ENCODE measurements around the gene ADAMTS12.

ADAMTS12 gene

DNA sequence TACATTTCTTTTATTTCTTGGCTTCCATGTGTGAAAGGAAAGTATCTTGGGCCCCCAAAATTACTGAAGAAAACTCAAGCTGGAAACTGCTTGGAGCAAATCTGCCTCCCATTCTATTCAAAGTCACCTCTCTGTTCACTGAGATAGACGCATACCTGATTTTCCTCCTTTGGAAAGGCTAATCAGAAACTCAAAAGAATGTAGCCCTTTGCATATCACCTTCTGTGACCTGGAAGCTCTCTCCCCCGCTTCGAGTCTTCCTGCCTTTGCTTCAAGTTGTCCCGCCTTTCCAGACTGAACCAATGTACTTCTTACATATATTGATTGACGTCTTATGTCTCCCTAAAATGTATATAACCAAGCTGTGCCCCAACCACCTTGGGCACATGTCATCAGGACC is 39.3 kb upstream of the ADAMTS12 start:
- TF ChIP-seq ESRRG (CRISPR knock-in tag; IDR thresholded peaks at IDR 0.05) (no peak), ARNTL (CRISPR knock-in tag; IDR thresholded peaks at IDR 0.05; ENCODE audit: borderline replicate concordance, low read depth) (no peak), BACH2 (CRISPR knock-in tag; IDR thresholded peaks at IDR 0.05; ENCODE audit: borderline replicate concordance) (no peak), ZNF565 (CRISPR knock-in tag; conservative IDR thresholded peaks at IDR 0.05; ENCODE audit: low read depth) (no peak), ZNF70 (CRISPR knock-in tag; IDR thresholded peaks at IDR 0.05) (no peak), ISL1 (CRISPR knock-in tag; IDR thresholded peaks at IDR 0.05) (no peak), TOX (CRISPR knock-in tag; IDR thresholded peaks at IDR 0.05; ENCODE audit: borderline replicate concordance) (no peak), GLIS3 (CRISPR knock-in tag; IDR thresholded peaks at IDR 0.05) (no peak), PPARA (CRISPR knock-in tag; IDR thresholded peaks at IDR 0.05; ENCODE audit: borderline replicate concordance) (no peak), ZFP3 (CRISPR knock-in tag; IDR thresholded peaks at IDR 0.05) (no peak), CSDC2 (CRISPR knock-in tag; IDR thresholded peaks at IDR 0.05) (no peak), OSR1 (CRISPR knock-in tag; IDR thresholded peaks at IDR 0.05) (no peak)
- TF ChIP-seq, protein P1, sequence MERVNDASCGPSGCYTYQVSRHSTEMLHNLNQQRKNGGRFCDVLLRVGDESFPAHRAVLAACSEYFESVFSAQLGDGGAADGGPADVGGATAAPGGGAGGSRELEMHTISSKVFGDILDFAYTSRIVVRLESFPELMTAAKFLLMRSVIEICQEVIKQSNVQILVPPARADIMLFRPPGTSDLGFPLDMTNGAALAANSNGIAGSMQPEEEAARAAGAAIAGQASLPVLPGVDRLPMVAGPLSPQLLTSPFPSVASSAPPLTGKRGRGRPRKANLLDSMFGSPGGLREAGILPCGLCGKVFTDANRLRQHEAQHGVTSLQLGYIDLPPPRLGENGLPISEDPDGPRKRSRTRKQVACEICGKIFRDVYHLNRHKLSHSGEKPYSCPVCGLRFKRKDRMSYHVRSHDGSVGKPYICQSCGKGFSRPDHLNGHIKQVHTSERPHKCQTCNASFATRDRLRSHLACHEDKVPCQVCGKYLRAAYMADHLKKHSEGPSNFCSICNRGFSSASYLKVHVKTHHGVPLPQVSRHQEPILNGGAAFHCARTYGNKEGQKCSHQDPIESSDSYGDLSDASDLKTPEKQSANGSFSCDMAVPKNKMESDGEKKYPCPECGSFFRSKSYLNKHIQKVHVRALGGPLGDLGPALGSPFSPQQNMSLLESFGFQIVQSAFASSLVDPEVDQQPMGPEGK (CRISPR knock-in tag; IDR thresholded peaks at IDR 0.05; ENCODE audit: borderline replicate concordance): no peak
- TF ChIP-seq, protein P2, sequence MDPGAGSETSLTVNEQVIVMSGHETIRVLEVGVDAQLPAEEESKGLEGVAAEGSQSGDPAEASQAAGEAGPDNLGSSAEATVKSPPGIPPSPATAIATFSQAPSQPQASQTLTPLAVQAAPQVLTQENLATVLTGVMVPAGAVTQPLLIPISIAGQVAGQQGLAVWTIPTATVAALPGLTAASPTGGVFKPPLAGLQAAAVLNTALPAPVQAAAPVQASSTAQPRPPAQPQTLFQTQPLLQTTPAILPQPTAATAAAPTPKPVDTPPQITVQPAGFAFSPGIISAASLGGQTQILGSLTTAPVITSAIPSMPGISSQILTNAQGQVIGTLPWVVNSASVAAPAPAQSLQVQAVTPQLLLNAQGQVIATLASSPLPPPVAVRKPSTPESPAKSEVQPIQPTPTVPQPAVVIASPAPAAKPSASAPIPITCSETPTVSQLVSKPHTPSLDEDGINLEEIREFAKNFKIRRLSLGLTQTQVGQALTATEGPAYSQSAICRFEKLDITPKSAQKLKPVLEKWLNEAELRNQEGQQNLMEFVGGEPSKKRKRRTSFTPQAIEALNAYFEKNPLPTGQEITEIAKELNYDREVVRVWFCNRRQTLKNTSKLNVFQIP (CRISPR knock-in tag; IDR thresholded peaks at IDR 0.05; ENCODE audit: borderline replicate concordance, low read depth): no peak

GRCh38 chr5:33929925-33930690 is 38.3 kb upstream of the ADAMTS12 start:
- TF ChIP-seq TOX (CRISPR knock-in tag; IDR thresholded peaks at IDR 0.05; ENCODE audit: borderline replicate concordance): no peak
- TF ChIP-seq CSRNP3 (CRISPR knock-in tag; IDR thresholded peaks at IDR 0.05): no peak
- TF ChIP-seq GLIS3 (CRISPR knock-in tag; IDR thresholded peaks at IDR 0.05): no peak
- TF ChIP-seq ARNTL (CRISPR knock-in tag; IDR thresholded peaks at IDR 0.05; ENCODE audit: borderline replicate concordance, low read depth): no peak
- no peak for TF ChIP-seq PPARA (CRISPR knock-in tag; IDR thresholded peaks at IDR 0.05; ENCODE audit: borderline replicate concordance)
- TF ChIP-seq, protein P2 (CRISPR knock-in tag; IDR thresholded peaks at IDR 0.05; ENCODE audit: borderline replicate concordance, low read depth): no peak
- TF ChIP-seq ESRRG (CRISPR knock-in tag; IDR thresholded peaks at IDR 0.05): no peak
- TF ChIP-seq ZNF8 (CRISPR knock-in tag; IDR thresholded peaks at IDR 0.05): no peak
- no peak for TF ChIP-seq BACH2 (CRISPR knock-in tag; IDR thresholded peaks at IDR 0.05; ENCODE audit: borderline replicate concordance)
- TF ChIP-seq ZNF70 (CRISPR knock-in tag; IDR thresholded peaks at IDR 0.05): no peak
- no peak for TF ChIP-seq OSR1 (CRISPR knock-in tag; IDR thresholded peaks at IDR 0.05)
- no peak for TF ChIP-seq ISL1 (CRISPR knock-in tag; IDR thresholded peaks at IDR 0.05)
- TF ChIP-seq CREB5 (CRISPR knock-in tag; IDR thresholded peaks at IDR 0.05; ENCODE audit: low read depth): no peak
- no peak for ATAC-seq

More for the DNA sequence above, 39.3 kb upstream of the ADAMTS12 start:
- ATAC-seq: no peak

DNA sequence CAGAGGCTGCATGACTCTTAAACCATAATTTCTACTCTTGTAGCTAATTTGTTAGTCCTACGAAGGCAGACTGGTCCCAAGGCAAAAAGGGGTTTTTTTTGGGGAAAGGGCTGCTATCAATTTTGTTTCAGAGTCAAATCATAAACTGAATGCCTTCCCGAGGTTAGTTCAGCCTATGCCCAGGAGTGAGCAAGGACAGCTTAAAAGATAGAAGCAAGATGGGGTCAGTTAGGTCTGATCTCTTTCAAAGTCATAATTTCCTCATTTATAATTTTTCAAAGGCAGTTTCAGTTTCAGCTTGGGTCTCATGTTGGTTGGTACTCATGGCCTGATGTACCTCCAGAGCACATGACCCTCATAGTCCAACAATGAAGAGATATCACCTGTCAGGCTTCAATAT is 36.5 kb upstream of the ADAMTS12 start:
- TF ChIP-seq ZFP3 (CRISPR knock-in tag; IDR thresholded peaks at IDR 0.05): no peak
- no peak for TF ChIP-seq GLIS3 (CRISPR knock-in tag; IDR thresholded peaks at IDR 0.05)
- TF ChIP-seq TOX (CRISPR knock-in tag; IDR thresholded peaks at IDR 0.05; ENCODE audit: borderline replicate concordance): no peak
- no peak for TF ChIP-seq ARNTL (CRISPR knock-in tag; IDR thresholded peaks at IDR 0.05; ENCODE audit: borderline replicate concordance, low read depth)
- no peak for TF ChIP-seq TCF4 (CRISPR knock-in tag; IDR thresholded peaks at IDR 0.05; ENCODE audit: borderline replicate concordance)
- no peak for ATAC-seq

Data from SK-N-SH treated with all-trans-retinoic acid at 6 μM for 48 hours (cell line).